Left ventricle myocardium superior (tissue), 1 donor: ENCODE measurements around the gene OR8B8. TPM values are rescaled to one million over a fixed set of nuclear protein-coding genes. Genes with fewer than 3 reads are reported as not detected.
"Not testable (repeated sequence)": the region's sequence is repeated elsewhere in the genome, so short reads cannot be mapped to it uniquely, and the experiment has no call there.

Experiments
- ATAC-seq: fragments of 200-7000 bp; cut with Tn5 transposase; one replicate; pipeline ENCODE4 v1.9.1; 2020; ENCODE audit warnings: mild to moderate bottlenecking, moderate library complexity
- DNase-seq: peaks from one replicate; pipeline ENCODE4 v3.0.0-alpha.2; 2020
- intact Hi-C: fragments of 100-400 bp; cut with micrococcal nuclease; formaldehyde crosslinking; loops from one replicate; pipeline ENCODE4 v1.11.0; 2022
- long read RNA-seq: library from polyadenylated mRNA; unstranded; transcript quantifications from one replicate; pipeline ENCODE4 v2.0.0, GENCODE V29; 2021
- total RNA-seq: library from RNA; stranded (reverse); fragmentation: NEBNext Ultra II Directional; extraction: Animal tissue kit (Norgen Biotek cat#: 25700); gene quantifications from one replicate; pipeline ENCODE4 v1.2.1, GENCODE V29; 2021
- donor health status: DM: no; HTN: yes; CAD: no; lungs with severe emphysema.

The OR8B8 gene, protein sequence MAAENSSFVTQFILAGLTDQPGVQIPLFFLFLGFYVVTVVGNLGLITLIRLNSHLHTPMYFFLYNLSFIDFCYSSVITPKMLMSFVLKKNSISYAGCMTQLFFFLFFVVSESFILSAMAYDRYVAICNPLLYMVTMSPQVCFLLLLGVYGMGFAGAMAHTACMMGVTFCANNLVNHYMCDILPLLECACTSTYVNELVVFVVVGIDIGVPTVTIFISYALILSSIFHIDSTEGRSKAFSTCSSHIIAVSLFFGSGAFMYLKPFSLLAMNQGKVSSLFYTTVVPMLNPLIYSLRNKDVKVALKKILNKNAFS
- total RNA-seq = not detected
- long read RNA-seq = 0 reads

DNA sequence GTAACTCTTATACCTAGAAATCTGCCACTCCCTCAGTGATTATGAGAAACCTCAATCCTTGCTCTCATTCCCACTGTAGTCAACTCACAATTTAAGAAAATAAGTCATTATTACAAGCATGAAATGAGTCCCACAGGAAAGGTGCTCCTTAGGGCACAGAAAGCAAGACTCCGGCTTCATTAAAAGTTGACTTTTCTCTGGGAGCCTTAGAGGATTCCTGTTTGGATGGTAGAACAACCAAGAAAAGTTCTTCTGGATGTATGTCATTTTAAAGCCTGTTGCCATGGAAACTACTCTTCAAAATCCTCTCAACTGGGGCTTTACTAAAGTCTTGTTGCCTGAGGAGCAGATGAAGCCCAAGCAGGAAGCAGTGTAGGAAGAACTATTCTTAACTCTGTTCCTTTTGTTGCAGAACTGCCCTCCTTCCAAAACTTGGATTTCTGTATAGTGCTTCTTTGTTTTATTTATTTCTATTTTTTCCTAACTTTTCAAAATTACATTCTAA is at the start of gene OR8B8:
OR8B8 (minus strand) TSS at position 51 of the 505 bp plus-strand sequence. CDS start 4,611 bp downstream, outside the sequence.
- DNase-seq (no peak), ATAC-seq (no peak)
- intact Hi-C loops = no loop called here

GRCh38 chr11:124493016-124493655 is 47.6 kb upstream of the OR8B8 start:
- no peak for DNase-seq
- ATAC-seq = no peak
- intact Hi-C loops = no loop called here

GRCh38 chr11:124483422-124483821 is 37.9 kb upstream of the OR8B8 start:
- ATAC-seq (no peak), DNase-seq (no peak)
- intact Hi-C loops = no loop called here

DNA sequence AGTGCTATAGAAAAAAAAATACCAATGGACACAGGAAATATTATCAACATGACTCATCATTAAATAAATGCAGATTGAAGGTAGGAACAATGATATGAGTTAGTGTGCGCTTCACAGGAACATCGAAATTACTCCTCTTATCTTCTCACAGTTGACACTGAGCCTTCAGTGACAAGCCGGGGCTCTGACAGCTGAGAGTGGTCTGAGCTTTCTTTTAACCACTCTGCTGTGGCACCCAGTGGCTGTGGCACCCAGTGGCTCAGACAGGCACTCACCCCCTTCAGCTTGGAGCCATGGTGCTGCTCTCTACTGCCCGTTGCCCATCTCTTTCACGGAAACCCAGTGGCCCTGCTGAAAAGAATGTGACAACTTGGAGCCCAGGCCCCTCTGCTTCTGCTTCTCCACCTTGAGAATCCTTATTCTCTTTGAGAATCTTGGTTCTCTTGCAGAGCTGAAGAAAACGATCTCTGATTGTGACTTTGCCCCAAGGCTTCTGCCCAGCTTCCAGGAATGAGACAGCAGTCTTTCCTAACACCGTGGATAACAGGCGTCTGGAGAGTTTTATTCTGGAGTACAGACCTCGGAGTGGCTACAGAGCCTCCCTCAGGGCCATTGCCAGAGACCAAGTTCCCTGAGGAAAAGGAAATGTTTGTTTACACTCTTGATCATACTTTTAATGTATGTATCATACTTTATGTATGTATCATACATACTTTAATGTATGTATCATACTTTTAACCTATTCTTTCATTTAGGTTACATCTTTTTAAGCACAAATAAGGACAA is 37.1 kb upstream of the OR8B8 start:
- no peak for DNase-seq
- no peak for ATAC-seq
- intact Hi-C loops = no loop called here

- intact Hi-C loops = no loop called here
- DNase-seq (no peak), ATAC-seq (peak; percentile 80)
Measured at GRCh38 chr11:124481365-124482323, 36.1 kb upstream of the OR8B8 start.

GRCh38 chr11:124479561-124479960 is 34.1 kb upstream of the OR8B8 start:
- ATAC-seq (no peak), DNase-seq (no peak)
- intact Hi-C loops = no loop called here

GRCh38 chr11:124475265-124475664 is 29.8 kb upstream of the OR8B8 start:
- DNase-seq (no peak), ATAC-seq (no peak)
- intact Hi-C loops = no loop called here

GRCh38 chr11:124474779-124475178 is 29.3 kb upstream of the OR8B8 start:
- no peak for ATAC-seq
- intact Hi-C loops = no loop called here
- DNase-seq = no peak

DNA sequence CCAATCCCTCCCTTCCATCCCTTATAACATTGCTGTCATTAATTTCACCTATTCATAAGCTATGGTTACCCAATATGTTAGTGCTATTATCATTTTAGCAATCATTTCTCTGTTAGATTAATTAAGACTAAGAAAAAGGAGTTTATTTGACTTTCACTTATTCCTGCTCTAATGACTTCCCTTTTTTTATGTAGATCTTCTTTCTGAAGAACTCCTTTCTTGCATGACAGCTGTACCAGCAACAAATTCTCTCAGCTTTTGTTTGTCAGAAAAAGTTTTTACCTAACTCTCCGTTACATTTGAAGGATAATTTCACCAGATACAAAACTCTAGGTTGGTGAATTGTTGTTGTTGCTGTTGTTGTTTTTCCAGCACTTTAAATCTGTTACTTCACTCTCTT is 28.6 kb upstream of the OR8B8 start:
- ATAC-seq (no peak), DNase-seq (no peak)
- intact Hi-C loops = no loop called here

- intact Hi-C loops = no loop called here
- no peak for DNase-seq
- ATAC-seq = no peak
Measured at GRCh38 chr11:124473476-124473875, 28.0 kb upstream of the OR8B8 start.

DNA sequence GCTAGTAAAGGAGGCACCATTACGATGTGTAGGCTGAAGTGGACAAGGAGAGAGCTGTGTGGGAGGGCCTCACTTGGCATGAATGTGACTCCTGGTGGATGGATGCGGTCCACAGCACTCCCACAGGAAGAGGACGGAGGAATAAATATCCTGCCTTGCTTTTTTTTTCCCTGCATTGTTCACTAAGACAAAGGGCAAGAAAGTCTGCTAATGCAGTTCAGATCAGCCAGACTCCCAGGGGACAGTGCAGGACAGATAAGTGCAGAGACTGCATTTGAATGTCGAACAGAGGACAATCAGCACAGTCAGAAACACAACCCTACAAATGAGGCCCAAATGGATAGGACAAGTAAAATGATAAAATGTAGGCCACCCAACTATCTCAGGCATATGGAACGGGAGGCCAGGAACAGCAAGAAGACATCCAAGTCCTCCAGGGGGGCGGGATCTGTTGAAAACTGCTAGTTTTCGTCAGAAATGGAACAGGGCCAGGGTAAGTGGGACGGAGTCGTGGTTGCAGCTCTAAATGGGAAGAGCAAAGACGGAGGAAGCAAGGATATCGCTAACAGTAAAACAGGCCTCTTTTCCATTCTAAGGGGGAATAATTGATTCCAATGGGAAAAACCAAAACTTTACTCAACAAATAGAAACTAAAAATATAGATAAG is 25.2 kb upstream of the OR8B8 start:
- intact Hi-C loops = loop anchor here (2.0 kb wide), 1 partner anchor 66 kb away; no protein-coding TSS in a partner anchor
- DNase-seq = no peak
- ATAC-seq = peak; percentile 72

GRCh38 chr11:124467381-124467927 is 22.0 kb upstream of the OR8B8 start:
- DNase-seq = no peak
- ATAC-seq = no peak
- intact Hi-C loops = no loop called here

- intact Hi-C loops = no loop called here
- ATAC-seq (no peak), DNase-seq (no peak)
Measured at GRCh38 chr11:124465368-124465767, 19.9 kb upstream of the OR8B8 start.

DNA sequence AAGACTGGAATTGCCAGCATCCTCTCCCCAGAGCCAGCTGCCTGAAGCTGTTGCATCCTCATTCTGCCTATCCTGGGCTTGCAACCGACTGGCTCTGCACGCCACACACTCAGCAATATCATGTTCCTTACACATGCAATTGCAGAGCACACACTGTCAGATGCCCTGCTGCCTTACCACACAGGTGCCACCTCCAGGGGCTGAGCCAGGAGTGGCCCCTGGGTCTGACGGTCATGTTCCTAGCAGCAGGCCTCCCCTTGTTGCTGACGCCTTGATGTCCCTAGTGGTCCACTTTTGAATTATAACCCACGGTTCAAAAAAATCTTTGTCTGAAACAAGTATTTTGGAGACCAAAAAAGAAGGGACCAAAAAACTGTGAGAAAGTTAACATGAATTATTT is 18.5 kb upstream of the OR8B8 start:
- ATAC-seq = no peak
- DNase-seq = no peak
- intact Hi-C loops = no loop called here

DNA sequence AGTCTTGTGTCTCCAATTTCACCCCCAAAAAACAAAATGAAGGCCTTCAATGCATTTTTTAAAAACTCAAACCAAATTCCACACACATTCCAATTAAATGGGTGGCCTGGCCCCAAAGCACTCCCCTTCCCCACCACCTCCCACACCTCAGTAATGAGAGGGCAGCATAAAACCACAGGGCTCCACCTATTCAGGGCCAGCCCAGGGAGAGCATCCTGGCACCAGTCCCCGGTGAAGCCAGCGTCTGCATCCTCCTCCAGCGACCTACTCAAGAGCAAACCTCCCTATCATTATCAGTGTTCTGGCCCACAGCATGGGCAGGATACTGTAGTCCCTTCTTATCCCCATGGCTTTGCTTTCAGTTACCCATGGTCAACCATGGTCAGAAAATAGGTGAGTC is 17.8 kb upstream of the OR8B8 start:
- no peak for DNase-seq
- intact Hi-C loops = no loop called here
- no peak for ATAC-seq

DNA sequence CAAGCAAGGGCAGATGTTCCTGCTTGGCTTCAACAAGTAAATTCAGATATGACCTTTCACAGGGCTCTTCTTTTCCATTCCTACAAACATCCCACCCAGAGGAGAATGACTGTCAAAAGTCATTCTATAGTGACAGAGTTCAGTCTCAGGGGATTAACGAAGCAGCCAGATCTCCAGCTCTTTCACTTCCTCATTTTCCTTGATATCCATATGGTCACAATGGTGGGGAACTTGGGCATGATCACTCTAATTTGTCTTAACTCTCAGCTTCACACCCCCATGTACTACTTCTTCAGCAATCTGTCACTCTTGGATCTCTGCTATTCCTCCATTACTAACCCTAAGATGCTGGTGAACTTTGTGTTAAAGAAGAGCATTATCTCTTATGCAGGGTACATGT is 15.0 kb upstream of the OR8B8 start:
- intact Hi-C loops = no loop called here
- no peak for ATAC-seq
- no peak for DNase-seq

DNA sequence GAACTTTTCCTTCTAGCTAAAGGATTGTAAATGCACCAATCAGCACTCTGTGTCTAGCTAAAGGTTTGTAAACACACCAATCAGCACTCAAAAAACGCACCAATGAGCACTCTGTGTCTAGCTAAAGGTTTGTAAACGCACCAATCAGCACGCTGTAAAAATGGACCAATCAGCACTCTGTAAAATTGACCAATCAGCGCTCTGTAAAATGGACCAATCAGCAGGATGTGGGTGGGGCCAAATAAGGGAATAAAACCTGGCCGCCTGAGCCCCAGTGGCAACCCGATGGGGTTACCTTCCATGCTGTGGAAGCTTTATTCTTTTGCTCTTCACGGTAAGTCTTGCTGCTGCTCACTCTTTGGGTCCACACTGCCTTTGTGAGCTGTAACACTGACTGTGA is 13.9 kb upstream of the OR8B8 start:
- intact Hi-C loops, ATAC-seq: not testable (repeated sequence)

GRCh38 chr11:124454552-124454951 is 9.1 kb upstream of the OR8B8 start:
- DNase-seq (no peak), ATAC-seq (no peak)
- intact Hi-C loops = no loop called here

More for the DNA sequence above, 13.9 kb upstream of the OR8B8 start:
- not testable (repeated sequence) for DNase-seq
